Measurements from ENCODE around the gene APCDD1L. TPM values are rescaled to one million over a fixed set of nuclear protein-coding genes. Genes with fewer than 3 reads are reported as not detected.

Gene APCDD1L
- 0.03 to 0.20 TPM (median 0.06 TPM) in 5 replicates for total RNA-seq (2022; extraction: Qiagen RNA extraction)

GRCh38 chr20:58515233-58516212 is at the start of gene APCDD1L:
Gene APCDD1L, minus strand, starts transcription at chr20:58515399. Its CDS starts 692 bp downstream, at chr20:58514707.

Other genes with a start within 250 kb of the APCDD1L start
- gene RAB22A, start 205.7 kb downstream of the APCDD1L start, total RNA-seq (2022; extraction: Qiagen RNA extraction), result 8.9 to 11.5 TPM (median 9.9 TPM) in 5 replicates
- gene VAPB, start 126.2 kb downstream of the APCDD1L start, total RNA-seq (2022; extraction: Qiagen RNA extraction), result 47.7 to 57.1 TPM (median 48.6 TPM) in 5 replicates
- 29.0 to 33.9 TPM (median 30.2 TPM) in 5 replicates for gene STX16, start 135.9 kb upstream of the APCDD1L start, total RNA-seq (2022; extraction: Qiagen RNA extraction)
- 29.8 to 35.9 TPM (median 34.4 TPM) in 5 replicates for gene NPEPL1, start 177.4 kb upstream of the APCDD1L start, total RNA-seq (2022; extraction: Qiagen RNA extraction)